Measurements from ENCODE around the gene KRTAP19-7. TPM values are rescaled to one million over a fixed set of nuclear protein-coding genes. Genes with fewer than 3 reads are reported as not detected.

Gene KRTAP19-7
- total and polyA plus RNA-seq, 10 of the 15 experiments (the other 5 are each of a cell fraction or from before 2014, with no cell fraction given), result not detected

DNA sequence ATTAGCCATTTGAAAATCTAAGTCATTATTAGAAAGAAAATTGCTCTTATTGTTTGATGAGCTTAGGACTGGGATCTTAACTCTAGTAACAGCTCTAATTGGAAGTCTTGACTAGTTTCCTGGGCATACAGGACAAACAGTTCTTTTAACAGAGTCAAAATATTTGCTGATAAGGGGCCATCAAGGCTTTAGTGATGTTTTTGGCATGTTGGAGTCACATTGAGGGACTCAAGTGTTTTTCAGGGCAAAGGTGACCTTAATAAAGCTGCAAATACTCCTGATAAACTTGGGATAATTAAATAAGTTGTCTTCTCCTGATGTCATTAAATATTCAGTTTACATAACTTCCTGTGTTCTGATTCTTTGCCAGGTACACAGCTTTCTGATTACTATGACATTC lies 6.5 kb upstream of the KRTAP19-7 start:
- no peaks in the 10 kb centered on the region for H3K36me3 ChIP-seq (ENCODE audit: control insufficient read depth in 2 of 2, insufficient read depth in 2 of 2, low read length in 1 of 2)
- no peak overlapping the region for H3K4me2 ChIP-seq (ENCODE audit: control insufficient read depth, insufficient read depth)
- H3K4me1 ChIP-seq (ENCODE audit: control insufficient read depth, insufficient read depth, low read length), result no peaks in the 10 kb centered on the region
- RAD21 ChIA-PET (ENCODE audit: unreplicated experiment), result no interaction called here
- POLR2A ChIA-PET, result no interaction called here
- in situ Hi-C loops (cut with MboI), result no loop called here
- DNase-seq (ENCODE audit: low read depth, low spot score), result no peak
- no peak overlapping the region for H3K9ac ChIP-seq (ENCODE audit: control insufficient read depth, insufficient read depth, low read length)
- no peak overlapping the region for H3K27ac ChIP-seq (ENCODE audit: control insufficient read depth, insufficient read depth)
- no peak for ATAC-seq
- TF ChIP-seq, protein P1, sequence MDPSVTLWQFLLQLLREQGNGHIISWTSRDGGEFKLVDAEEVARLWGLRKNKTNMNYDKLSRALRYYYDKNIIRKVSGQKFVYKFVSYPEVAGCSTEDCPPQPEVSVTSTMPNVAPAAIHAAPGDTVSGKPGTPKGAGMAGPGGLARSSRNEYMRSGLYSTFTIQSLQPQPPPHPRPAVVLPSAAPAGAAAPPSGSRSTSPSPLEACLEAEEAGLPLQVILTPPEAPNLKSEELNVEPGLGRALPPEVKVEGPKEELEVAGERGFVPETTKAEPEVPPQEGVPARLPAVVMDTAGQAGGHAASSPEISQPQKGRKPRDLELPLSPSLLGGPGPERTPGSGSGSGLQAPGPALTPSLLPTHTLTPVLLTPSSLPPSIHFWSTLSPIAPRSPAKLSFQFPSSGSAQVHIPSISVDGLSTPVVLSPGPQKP (IDR thresholded peaks at IDR 0.05; ENCODE audit: low read depth, low read length), result no peak
- no peak for TF ChIP-seq SPI1 (IDR thresholded peaks at IDR 0.05; ENCODE audit: borderline replicate concordance, insufficient read depth, low read depth, low read length)
- no peak for TF ChIP-seq GATAD2B (conservative IDR thresholded peaks at IDR 0.05; ENCODE audit: low read depth)
- TF ChIP-seq, protein P2, sequence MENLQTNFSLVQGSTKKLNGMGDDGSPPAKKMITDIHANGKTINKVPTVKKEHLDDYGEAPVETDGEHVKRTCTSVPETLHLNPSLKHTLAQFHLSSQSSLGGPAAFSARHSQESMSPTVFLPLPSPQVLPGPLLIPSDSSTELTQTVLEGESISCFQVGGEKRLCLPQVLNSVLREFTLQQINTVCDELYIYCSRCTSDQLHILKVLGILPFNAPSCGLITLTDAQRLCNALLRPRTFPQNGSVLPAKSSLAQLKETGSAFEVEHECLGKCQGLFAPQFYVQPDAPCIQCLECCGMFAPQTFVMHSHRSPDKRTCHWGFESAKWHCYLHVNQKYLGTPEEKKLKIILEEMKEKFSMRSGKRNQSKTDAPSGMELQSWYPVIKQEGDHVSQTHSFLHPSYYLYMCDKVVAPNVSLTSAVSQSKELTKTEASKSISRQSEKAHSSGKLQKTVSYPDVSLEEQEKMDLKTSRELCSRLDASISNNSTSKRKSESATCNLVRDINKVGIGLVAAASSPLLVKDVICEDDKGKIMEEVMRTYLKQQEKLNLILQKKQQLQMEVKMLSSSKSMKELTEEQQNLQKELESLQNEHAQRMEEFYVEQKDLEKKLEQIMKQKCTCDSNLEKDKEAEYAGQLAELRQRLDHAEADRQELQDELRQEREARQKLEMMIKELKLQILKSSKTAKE (IDR thresholded peaks at IDR 0.05; ENCODE audit: low read depth, poor library complexity, severe bottlenecking), result no peak
- TF ChIP-seq, protein P3, sequence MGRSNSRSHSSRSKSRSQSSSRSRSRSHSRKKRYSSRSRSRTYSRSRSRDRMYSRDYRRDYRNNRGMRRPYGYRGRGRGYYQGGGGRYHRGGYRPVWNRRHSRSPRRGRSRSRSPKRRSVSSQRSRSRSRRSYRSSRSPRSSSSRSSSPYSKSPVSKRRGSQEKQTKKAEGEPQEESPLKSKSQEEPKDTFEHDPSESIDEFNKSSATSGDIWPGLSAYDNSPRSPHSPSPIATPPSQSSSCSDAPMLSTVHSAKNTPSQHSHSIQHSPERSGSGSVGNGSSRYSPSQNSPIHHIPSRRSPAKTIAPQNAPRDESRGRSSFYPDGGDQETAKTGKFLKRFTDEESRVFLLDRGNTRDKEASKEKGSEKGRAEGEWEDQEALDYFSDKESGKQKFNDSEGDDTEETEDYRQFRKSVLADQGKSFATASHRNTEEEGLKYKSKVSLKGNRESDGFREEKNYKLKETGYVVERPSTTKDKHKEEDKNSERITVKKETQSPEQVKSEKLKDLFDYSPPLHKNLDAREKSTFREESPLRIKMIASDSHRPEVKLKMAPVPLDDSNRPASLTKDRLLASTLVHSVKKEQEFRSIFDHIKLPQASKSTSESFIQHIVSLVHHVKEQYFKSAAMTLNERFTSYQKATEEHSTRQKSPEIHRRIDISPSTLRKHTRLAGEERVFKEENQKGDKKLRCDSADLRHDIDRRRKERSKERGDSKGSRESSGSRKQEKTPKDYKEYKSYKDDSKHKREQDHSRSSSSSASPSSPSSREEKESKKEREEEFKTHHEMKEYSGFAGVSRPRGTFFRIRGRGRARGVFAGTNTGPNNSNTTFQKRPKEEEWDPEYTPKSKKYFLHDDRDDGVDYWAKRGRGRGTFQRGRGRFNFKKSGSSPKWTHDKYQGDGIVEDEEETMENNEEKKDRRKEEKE (IDR thresholded peaks at IDR 0.05), result no peak
- no peak for TF ChIP-seq NR2C2 (IDR thresholded peaks at IDR 0.05; ENCODE audit: borderline replicate concordance, control insufficient read depth, insufficient read length, low read depth)
- TF ChIP-seq PAX8 (IDR thresholded peaks at IDR 0.05), result no peak
- TF ChIP-seq HDAC6 (IDR thresholded peaks at IDR 0.05; ENCODE audit: unreplicated experiment), result no peak
- no peak for TF ChIP-seq ASH2L (IDR thresholded peaks at IDR 0.05; ENCODE audit: borderline replicate concordance, low read depth)
- SMC1A ChIA-PET (ENCODE audit: uncharacterized antibody, unreplicated experiment), result no interaction called here
- intact Hi-C loops (cut with micrococcal nuclease; ENCODE audit: unreplicated experiment), result no loop called here
- no peaks in the 10 kb centered on the region; the same call in 2 of the 3 replicates for H3K9me3 ChIP-seq (replicated peaks; ENCODE audit: control insufficient read depth, insufficient read depth, low read length)
- no peak overlapping the region for H2AFZ ChIP-seq (ENCODE audit: control insufficient read depth, low read depth, low read length)
- H4K20me1 ChIP-seq (ENCODE audit: control insufficient read depth, insufficient read depth), result no peaks in the 10 kb centered on the region
- no peaks in the 10 kb centered on the region for H3K79me2 ChIP-seq (ENCODE audit: control insufficient read depth, insufficient read depth, low read length)
- FAIRE-seq, result no peak
- CTCF ChIA-PET, result no interaction called here
- no peak overlapping the region for H3K4me3 ChIP-seq
- no TSS peak for BruUV-seq (replicated peaks)
- no peaks in the 10 kb centered on the region for H3K27me3 ChIP-seq (replicated peaks in 1 of 2; ENCODE audit: control insufficient read depth in 2 of 2, insufficient read depth in 2 of 2, low read length in 1 of 2)

Measured in GM12878 (cell line).